ENCODE data around the gene BTBD2. TPM values are rescaled to one million over a fixed set of nuclear protein-coding genes. Genes with fewer than 3 reads are reported as not detected.

BTBD2 gene
- polyA plus RNA-seq, 1 experiment: 25.5 TPM

DNA sequence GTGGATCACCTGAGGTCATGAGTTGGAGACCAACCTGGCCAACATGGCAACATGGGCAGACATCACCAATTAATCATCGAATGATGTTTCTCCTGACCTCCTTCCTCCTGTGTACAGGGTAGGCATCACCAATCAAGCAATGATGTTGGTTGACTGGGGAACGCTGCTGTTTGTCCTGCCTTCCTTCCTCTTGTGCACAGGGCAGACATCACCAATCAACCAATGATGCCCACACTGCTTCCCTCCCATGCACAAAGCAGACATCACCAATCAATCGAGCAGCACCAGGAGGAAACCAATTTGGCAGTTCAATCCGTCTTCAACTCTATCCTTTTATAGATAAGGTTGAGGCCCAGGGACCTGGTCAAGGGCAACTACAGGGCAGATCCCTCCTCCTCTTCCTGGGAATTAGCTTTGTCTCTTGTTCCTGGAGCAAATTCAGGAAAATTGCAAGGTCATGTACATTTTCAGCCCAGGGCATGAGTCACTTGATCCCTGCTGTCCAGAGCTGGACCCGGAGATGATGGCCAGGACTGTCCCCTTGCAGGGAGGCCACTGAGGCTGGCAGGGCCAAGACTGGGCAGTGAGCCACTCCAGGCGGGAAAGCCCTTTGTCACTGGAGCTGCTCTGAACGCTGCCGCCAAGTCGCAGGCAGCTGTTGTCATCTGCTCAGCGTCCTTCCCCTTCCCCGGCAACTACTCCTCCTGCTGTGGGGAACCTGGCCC is 79.9 kb downstream of the BTBD2 start:
- peaks cover 22% of the 10 kb centered on the region for H3K9me3 ChIP-seq (ENCODE audit: control insufficient read depth, insufficient read depth, low read length)
- no peak overlapping the region for H3K27ac ChIP-seq (ENCODE audit: low read depth, low read length)
- ChIA-PET CTCF (no interaction called here), POLR2A (no interaction called here)
- no peak overlapping the region for H3K4me3 ChIP-seq (ENCODE audit: low read depth, low read length)
- H3K27me3 ChIP-seq (ENCODE audit: control insufficient read depth, insufficient read depth, low read length): peaks cover 4% of the 10 kb centered on the region
- TF ChIP-seq, protein P1, sequence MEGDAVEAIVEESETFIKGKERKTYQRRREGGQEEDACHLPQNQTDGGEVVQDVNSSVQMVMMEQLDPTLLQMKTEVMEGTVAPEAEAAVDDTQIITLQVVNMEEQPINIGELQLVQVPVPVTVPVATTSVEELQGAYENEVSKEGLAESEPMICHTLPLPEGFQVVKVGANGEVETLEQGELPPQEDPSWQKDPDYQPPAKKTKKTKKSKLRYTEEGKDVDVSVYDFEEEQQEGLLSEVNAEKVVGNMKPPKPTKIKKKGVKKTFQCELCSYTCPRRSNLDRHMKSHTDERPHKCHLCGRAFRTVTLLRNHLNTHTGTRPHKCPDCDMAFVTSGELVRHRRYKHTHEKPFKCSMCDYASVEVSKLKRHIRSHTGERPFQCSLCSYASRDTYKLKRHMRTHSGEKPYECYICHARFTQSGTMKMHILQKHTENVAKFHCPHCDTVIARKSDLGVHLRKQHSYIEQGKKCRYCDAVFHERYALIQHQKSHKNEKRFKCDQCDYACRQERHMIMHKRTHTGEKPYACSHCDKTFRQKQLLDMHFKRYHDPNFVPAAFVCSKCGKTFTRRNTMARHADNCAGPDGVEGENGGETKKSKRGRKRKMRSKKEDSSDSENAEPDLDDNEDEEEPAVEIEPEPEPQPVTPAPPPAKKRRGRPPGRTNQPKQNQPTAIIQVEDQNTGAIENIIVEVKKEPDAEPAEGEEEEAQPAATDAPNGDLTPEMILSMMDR (IDR thresholded peaks at IDR 0.05; ENCODE audit: low read depth, low read length): no peak
- DNase-seq (ENCODE audit: low read depth, low spot score): no peak

Small RNA genes lying within 50 kb of the gene (small RNA-seq; reads per million reads assigned to genes)
- gene AC007136.1 (ENCODE audit: insufficient read length, low read depth): not detected

Other genes starting within 250 kb of the BTBD2 start
- gene ATP8B3, start 203.4 kb downstream of the BTBD2 start, polyA plus RNA-seq (2011; rRNA removed): 2.7 and 2.8 TPM in 2 replicates
- gene REXO1, start 167.2 kb downstream of the BTBD2 start, polyA plus RNA-seq (2011; rRNA removed): 5.4 and 8.4 TPM in 2 replicates
- 3.4 and 4.4 TPM in 2 replicates for gene KLF16, start 152.1 kb downstream of the BTBD2 start, polyA plus RNA-seq (2011; rRNA removed)
- gene ABHD17A, start 130.2 kb downstream of the BTBD2 start, polyA plus RNA-seq (2011; rRNA removed): 30.8 and 54.5 TPM in 2 replicates
- 0.35 and 0.55 TPM in 2 replicates for gene ADAT3, start 110.3 kb downstream of the BTBD2 start, polyA plus RNA-seq (2011; rRNA removed)
- gene SCAMP4, start 110.3 kb downstream of the BTBD2 start, polyA plus RNA-seq (2011; rRNA removed): 6.7 and 10.7 TPM in 2 replicates
- 22.9 and 32.0 TPM in 2 replicates for gene CSNK1G2, start 74.5 kb downstream of the BTBD2 start, polyA plus RNA-seq (2011; rRNA removed)
- gene MKNK2, start 35.5 kb upstream of the BTBD2 start, polyA plus RNA-seq (2011; rRNA removed): 31.1 and 35.4 TPM in 2 replicates
- gene MOB3A, start 80.6 kb upstream of the BTBD2 start, polyA plus RNA-seq (2011; rRNA removed): 20.5 and 25.3 TPM in 2 replicates
- 0.56 and 0.84 TPM in 2 replicates for gene IZUMO4, start 81.2 kb upstream of the BTBD2 start, polyA plus RNA-seq (2011; rRNA removed)
- 68.2 and 94.4 TPM in 2 replicates for gene AP3D1, start 135.9 kb upstream of the BTBD2 start, polyA plus RNA-seq (2011; rRNA removed)
- gene DOT1L, start 148.2 kb upstream of the BTBD2 start, polyA plus RNA-seq (2011; rRNA removed): 3.2 and 4.3 TPM in 2 replicates
- 38.7 and 39.3 TPM in 2 replicates for gene PLEKHJ1, start 220.6 kb upstream of the BTBD2 start, polyA plus RNA-seq (2011; rRNA removed)
- 7.0 and 9.5 TPM in 2 replicates for gene SF3A2, start 221.1 kb upstream of the BTBD2 start, polyA plus RNA-seq (2011; rRNA removed)
- gene AMH, start 233.6 kb upstream of the BTBD2 start, polyA plus RNA-seq (2011; rRNA removed): not detected in 2 replicates
- gene JSRP1, start 240.7 kb upstream of the BTBD2 start, polyA plus RNA-seq (2011; rRNA removed): not detected in 2 replicates